Lung (tissue), 12 donors: Measurements from ENCODE around the gene KCNIP4. TPM values are rescaled to one million over a fixed set of nuclear protein-coding genes. Genes with fewer than 3 reads are reported as not detected.

Experiments
- ATAC-seq: fragments of 200-7000 bp; cut with Tn5 transposase; one replicate; pipeline ENCODE4 v1.9.1; 2020; ENCODE audit warnings: moderate number of reproducible peaks; ENCODE audit not compliant: insufficient read depth, low FRiP score
- DNase-seq, 3 donors: peaks; one replicate each; pipeline ENCODE4 v3.0.0-alpha.2; 2013 to 2017
- H3K27ac ChIP-seq, 2 donors: one replicate each; pipeline ENCODE4 v1.5.1; 2013; ENCODE audit warnings: mild to moderate bottlenecking in 2 of 2, moderate library complexity in 2 of 2, control low read depth in 1 of 2, inconsistent platforms in 1 of 2, low read depth in 1 of 2, low read length in 1 of 2
- H3K27me3 ChIP-seq, 3 donors: one replicate each; pipeline ENCODE4 v1.5.1; 2013; ENCODE audit warnings: low read length in 2 of 3; ENCODE audit not compliant: control insufficient read depth in 3 of 3, insufficient read depth in 3 of 3
- H3K36me3 ChIP-seq, 4 donors: one replicate each; pipeline ENCODE4 v1.5.1; 2013; ENCODE audit warnings: low read length in 4 of 4, mild to moderate bottlenecking in 1 of 4, moderate library complexity in 1 of 4; ENCODE audit not compliant: control insufficient read depth in 4 of 4, insufficient read depth in 4 of 4
- H3K4me1 ChIP-seq, 5 donors: one replicate each; pipeline ENCODE4 v1.5.1; 2013; ENCODE audit warnings: low read length in 5 of 5, mild to moderate bottlenecking in 2 of 5, moderate library complexity in 1 of 5; ENCODE audit not compliant: control insufficient read depth in 5 of 5, insufficient read depth in 5 of 5
- H3K4me3 ChIP-seq: one replicate; pipeline ENCODE4 v1.5.1; 2013; ENCODE audit warnings: mild to moderate bottlenecking, control low read depth, moderate library complexity
- H3K9ac ChIP-seq, 2 donors: one replicate each; pipeline ENCODE4 v1.5.1; 2013; ENCODE audit warnings: low read length in 2 of 2, control low read depth in 1 of 2; ENCODE audit not compliant: insufficient read depth in 1 of 2
- H3K9me3 ChIP-seq, 4 donors: one replicate each; pipeline ENCODE4 v1.5.1; 2013; ENCODE audit warnings: low read length in 3 of 4, mild to moderate bottlenecking in 1 of 4, moderate library complexity in 1 of 4; ENCODE audit not compliant: control insufficient read depth in 4 of 4, insufficient read depth in 3 of 4
- WGBS, 2 donors: extraction: QIAGEN DNeasy Blood & Tissue Kit; methylation state at CpG; one replicate each; pipeline ENCODE4 v1.1.7; 2013; 5-methylcytosine and 5-hydroxymethylcytosine counted together
- polyA plus RNA-seq, 2 donors: library from polyadenylated mRNA; stranded (reverse); fragments of 200-250 nt; gene quantifications; one replicate each; pipeline ENCODE4 v1.2.1, GENCODE V29; 2013
- total RNA-seq, 2 donors: library from RNA; depleted of rRNA in 1 of 2; stranded (reverse); fragments of >200 nt in 1 of 2; gene quantifications; one replicate each; pipeline ENCODE4 v1.2.1, GENCODE V29; 2014 to 2021
- TF ChIP-seq, protein P1 (sequence below): IDR thresholded peaks from 2 replicates; pipeline ENCODE4 v1.5.1; 2012; ENCODE audit warnings: mild to moderate bottlenecking; ENCODE audit errors: control extremely low read depth, extremely low read depth
- donor health status: control.
- donor health status: control.
- donor health status: Bipolar disorder and iron deficiency.
- donor health status: healthy.
- donor health status: DM: yes; HTN: yes; CAD: no.

Gene KCNIP4
- total and polyA plus RNA-seq, 4 donors = 0.11 TPM; not detected in 3

- peak in 2 of 3 donors; percentile 6 to 8 for DNase-seq
- TF ChIP-seq, protein P1, sequence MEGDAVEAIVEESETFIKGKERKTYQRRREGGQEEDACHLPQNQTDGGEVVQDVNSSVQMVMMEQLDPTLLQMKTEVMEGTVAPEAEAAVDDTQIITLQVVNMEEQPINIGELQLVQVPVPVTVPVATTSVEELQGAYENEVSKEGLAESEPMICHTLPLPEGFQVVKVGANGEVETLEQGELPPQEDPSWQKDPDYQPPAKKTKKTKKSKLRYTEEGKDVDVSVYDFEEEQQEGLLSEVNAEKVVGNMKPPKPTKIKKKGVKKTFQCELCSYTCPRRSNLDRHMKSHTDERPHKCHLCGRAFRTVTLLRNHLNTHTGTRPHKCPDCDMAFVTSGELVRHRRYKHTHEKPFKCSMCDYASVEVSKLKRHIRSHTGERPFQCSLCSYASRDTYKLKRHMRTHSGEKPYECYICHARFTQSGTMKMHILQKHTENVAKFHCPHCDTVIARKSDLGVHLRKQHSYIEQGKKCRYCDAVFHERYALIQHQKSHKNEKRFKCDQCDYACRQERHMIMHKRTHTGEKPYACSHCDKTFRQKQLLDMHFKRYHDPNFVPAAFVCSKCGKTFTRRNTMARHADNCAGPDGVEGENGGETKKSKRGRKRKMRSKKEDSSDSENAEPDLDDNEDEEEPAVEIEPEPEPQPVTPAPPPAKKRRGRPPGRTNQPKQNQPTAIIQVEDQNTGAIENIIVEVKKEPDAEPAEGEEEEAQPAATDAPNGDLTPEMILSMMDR = no peak
- Histone ChIP-seq H3K27me3 (no peaks in the 10 kb centered on the region), H3K4me1 (no peaks in the 10 kb centered on the region), H3K27ac (no peak overlapping the region), H3K4me3 (no peak overlapping the region), H3K36me3 (no peaks in the 10 kb centered on the region), H3K9me3 (no peaks in the 10 kb centered on the region), H3K9ac (no peak overlapping the region)
- ATAC-seq = no peak
- 80 to 84% methylated on average over 1 of the region's 1 CpG for WGBS, 2 donors
These were observed 184.7 kb downstream of the KCNIP4 start for GRCh38 chr4:21763855-21764254.

GRCh38 chr4:21757248-21757647, 191.3 kb downstream of the KCNIP4 start:
- no peak for ATAC-seq
- DNase-seq = no peak
- TF ChIP-seq, protein P1 = no peak
- no peak overlapping the region for H3K27ac ChIP-seq
- H3K27me3 ChIP-seq = no peaks in the 10 kb centered on the region
- H3K9ac ChIP-seq = no peak overlapping the region
- H3K9me3 ChIP-seq = peaks cover 0 to 2% (median 0%) of the 10 kb centered on the region in 4 donors
- no peaks in the 10 kb centered on the region for H3K36me3 ChIP-seq
- no peak overlapping the region for H3K4me3 ChIP-seq
- 64 to 70% methylated on average over 2 of the region's 2 CpGs for WGBS, 2 donors
- H3K4me1 ChIP-seq = peaks cover 0 to 7% (median 0%) of the 10 kb centered on the region in 5 donors

DNA sequence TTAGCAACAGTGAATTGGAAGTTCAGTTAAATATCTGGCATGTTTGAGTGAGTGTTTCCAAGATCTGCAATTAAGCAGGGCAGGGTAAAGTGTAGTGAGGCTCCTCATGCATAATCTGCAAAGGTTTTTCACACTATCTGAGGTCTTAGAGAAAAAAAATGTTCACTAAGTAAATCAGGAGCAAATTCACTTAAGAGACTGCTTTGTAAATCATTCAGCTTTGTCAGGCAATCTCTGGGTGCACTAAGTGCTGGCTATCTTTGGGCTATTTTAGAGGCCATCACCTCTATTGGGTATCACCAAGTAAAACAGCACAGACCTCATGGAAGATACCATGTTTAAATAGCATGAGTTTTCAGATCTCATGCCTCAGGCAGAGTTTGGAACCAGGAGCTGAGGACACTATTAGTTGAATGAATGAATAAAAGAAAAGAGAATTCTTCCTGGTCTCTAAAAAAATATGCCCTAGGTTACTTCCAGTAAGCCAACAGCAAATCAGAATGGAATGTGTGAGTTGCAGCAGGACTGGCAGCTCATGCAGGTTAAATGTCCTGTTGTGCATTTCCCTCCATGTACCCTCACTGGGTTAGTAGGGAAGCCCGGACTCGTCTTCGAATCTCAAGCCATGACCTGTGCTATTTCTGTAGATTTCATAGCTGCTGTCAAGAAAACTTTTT, 195.3 kb downstream of the KCNIP4 start:
- H3K27me3 ChIP-seq = no peaks in the 10 kb centered on the region
- 89 to 91% methylated on average over 3 of the region's 3 CpGs for WGBS, 2 donors
- no peak overlapping the region for H3K4me3 ChIP-seq
- H3K27ac ChIP-seq = no peak overlapping the region
- ATAC-seq (no peak), DNase-seq (no peak)
- H3K9me3 ChIP-seq = peaks cover 0 to 2% (median 0%) of the 10 kb centered on the region in 4 donors
- no peaks in the 10 kb centered on the region for H3K36me3 ChIP-seq
- TF ChIP-seq, protein P1 = no peak
- peaks cover 0 to 7% (median 0%) of the 10 kb centered on the region in 5 donors for H3K4me1 ChIP-seq
- no peak overlapping the region for H3K9ac ChIP-seq

- Histone ChIP-seq H3K9me3 (peaks cover 0 to 2% (median 0%) of the 10 kb centered on the region in 4 donors), H3K4me1 (peaks cover 0 to 7% (median 0%) of the 10 kb centered on the region in 5 donors), H3K9ac (no peak overlapping the region), H3K4me3 (no peak overlapping the region), H3K27me3 (no peaks in the 10 kb centered on the region), H3K36me3 (no peaks in the 10 kb centered on the region), H3K27ac (no peak overlapping the region)
- TF ChIP-seq, protein P1 = no peak
- DNase-seq (no peak), ATAC-seq (no peak)
These were observed 196.0 kb downstream of the KCNIP4 start for GRCh38 chr4:21752616-21753015.
